Endothelial cell of umbilical vein (primary cell): Measurements from ENCODE around the gene NRDC.

ENCODE experiments used
- CTCF ChIP-seq, 2 donors: IDR thresholded peaks; 1 replicate in 1 of 2; 2 replicates in 1 of 2; pipeline ENCODE4 v1.5.1; 2011; ENCODE audit warnings: low read length in 2 of 2, mild to moderate bottlenecking in 2 of 2, moderate library complexity in 2 of 2, control low read depth in 1 of 2, inconsistent platforms in 1 of 2, low read depth in 1 of 2; ENCODE audit not compliant: insufficient read depth in 1 of 2; ENCODE audit errors: extremely low read depth in 1 of 2
- MYC ChIP-seq: IDR thresholded peaks from one replicate; pipeline ENCODE4 v1.6.1; 2011; ENCODE audit warnings: mild to moderate bottlenecking, low read depth, low read length
- POLR2AphosphoS5 ChIP-seq: IDR thresholded peaks from 2 replicates; pipeline ENCODE4 v1.6.1; 2012; ENCODE audit warnings: low read depth, mild to moderate bottlenecking, control low read depth, low read length, moderate library complexity; ENCODE audit not compliant: insufficient read depth

- TF ChIP-seq CTCF (IDR thresholded peaks at IDR 0.05; ENCODE audit: extremely low read depth in 1 of 2, insufficient read depth in 1 of 2, low read depth in 1 of 2, low read length in 2 of 2) (no peak), POLR2AphosphoS5 (no peak), MYC (no peak)
Measured at GRCh38 chr1:51867479-51868232, 10.9 kb downstream of the NRDC start.
